Measurements from ENCODE around the gene CDKN2C. TPM values are rescaled to one million over a fixed set of nuclear protein-coding genes. Genes with fewer than 3 reads are reported as not detected.
"Not testable (repeated sequence)": the region's sequence is repeated elsewhere in the genome, so short reads cannot be mapped to it uniquely, and the experiment has no call there.

The CDKN2C gene
- total RNA-seq, 2 donors from 2014 or later: 8.1 to 21.4 TPM

DNA sequence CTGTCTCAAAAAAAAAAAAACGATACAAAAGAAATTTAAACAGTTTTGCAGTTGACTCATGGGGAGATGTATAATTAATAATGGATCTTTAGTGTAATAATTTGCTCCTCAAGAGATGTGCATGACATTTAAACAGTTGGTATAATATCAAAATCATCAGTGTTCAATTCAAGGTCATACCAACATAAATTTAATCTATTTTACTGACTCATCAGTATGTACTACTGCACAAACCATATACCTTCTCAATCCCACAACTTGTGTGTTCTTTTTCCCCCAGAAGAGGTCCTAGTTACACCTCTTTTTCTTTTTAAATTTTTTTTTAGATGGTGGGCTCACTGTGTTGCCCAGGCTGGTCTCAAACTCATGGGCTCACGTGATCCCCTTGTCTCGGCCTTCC, 23.6 kb downstream of the CDKN2C start:
- TF ChIP-seq, protein P1, sequence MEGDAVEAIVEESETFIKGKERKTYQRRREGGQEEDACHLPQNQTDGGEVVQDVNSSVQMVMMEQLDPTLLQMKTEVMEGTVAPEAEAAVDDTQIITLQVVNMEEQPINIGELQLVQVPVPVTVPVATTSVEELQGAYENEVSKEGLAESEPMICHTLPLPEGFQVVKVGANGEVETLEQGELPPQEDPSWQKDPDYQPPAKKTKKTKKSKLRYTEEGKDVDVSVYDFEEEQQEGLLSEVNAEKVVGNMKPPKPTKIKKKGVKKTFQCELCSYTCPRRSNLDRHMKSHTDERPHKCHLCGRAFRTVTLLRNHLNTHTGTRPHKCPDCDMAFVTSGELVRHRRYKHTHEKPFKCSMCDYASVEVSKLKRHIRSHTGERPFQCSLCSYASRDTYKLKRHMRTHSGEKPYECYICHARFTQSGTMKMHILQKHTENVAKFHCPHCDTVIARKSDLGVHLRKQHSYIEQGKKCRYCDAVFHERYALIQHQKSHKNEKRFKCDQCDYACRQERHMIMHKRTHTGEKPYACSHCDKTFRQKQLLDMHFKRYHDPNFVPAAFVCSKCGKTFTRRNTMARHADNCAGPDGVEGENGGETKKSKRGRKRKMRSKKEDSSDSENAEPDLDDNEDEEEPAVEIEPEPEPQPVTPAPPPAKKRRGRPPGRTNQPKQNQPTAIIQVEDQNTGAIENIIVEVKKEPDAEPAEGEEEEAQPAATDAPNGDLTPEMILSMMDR (IDR thresholded peaks at IDR 0.05): no peak
- DNase-seq: no peak
- no peaks in the 10 kb centered on the region for H3K4me1 ChIP-seq

DNA sequence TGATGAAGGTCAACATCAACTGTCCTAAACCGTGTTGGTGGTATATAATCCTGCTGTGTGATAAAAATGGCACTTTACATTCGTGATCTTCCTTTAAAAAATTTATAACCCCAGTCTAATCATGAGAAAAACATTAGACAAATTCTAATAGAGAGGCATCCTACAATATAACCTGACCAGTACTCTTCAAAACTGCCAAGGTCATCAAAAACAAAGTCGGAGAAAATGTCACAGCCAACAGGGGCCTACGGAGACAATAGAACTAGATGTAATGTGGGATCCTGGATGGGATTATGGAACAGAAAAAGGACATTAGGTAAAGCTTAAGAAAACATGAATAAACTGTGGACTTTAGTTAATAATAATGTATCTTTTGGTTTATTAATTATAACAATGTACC, 25.0 kb downstream of the CDKN2C start:
- no peaks in the 10 kb centered on the region for H3K4me1 ChIP-seq
- no peak overlapping the region for H3K9ac ChIP-seq (ENCODE audit: low read depth in 2 of 2, low read length in 2 of 2)
- intact Hi-C loops (cut with DNase I): no loop called here
- DNase-seq: no peak
- H3K36me3 ChIP-seq: no peaks in the 10 kb centered on the region
- H3K27ac ChIP-seq: no peak overlapping the region
- H3K9me3 ChIP-seq: no peaks in the 10 kb centered on the region
- no peak overlapping the region for H3K4me3 ChIP-seq
- TF ChIP-seq, protein P1 (IDR thresholded peaks at IDR 0.05): no peak
- no peaks in the 10 kb centered on the region for H3K27me3 ChIP-seq

More for the DNA sequence above, 23.6 kb downstream of the CDKN2C start:
- H3K27me3 ChIP-seq: no peaks in the 10 kb centered on the region
- H3K27ac ChIP-seq: no peak overlapping the region
- intact Hi-C loops (cut with DNase I): no loop called here
- H3K9ac ChIP-seq (ENCODE audit: low read depth in 2 of 2, low read length in 2 of 2): no peak overlapping the region
- no peaks in the 10 kb centered on the region for H3K9me3 ChIP-seq
- H3K4me3 ChIP-seq: no peak overlapping the region
- H3K36me3 ChIP-seq: no peaks in the 10 kb centered on the region

DNA sequence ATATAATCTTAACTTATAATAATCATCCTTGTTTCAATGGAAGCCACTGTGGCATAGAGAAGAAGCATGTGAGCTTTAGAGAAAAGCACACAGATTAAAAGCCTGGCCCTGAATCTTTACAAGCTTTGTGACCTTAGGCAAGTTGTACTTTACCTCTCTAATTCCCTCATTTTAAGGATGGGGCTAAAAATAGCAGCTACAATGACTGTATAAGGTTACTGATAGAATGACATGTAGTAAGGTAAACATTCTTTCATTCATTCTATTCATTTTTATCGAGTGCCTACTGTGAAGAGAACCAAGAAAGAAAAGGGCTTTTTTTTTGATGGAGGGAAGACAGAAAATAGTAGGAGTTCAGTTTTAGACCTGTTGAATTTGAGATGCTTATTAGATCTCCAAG, 25.6 kb downstream of the CDKN2C start:
- no peak for DNase-seq
- Histone ChIP-seq H3K9me3 (no peaks in the 10 kb centered on the region), H3K27me3 (no peaks in the 10 kb centered on the region), H3K27ac (no peak overlapping the region), H3K36me3 (no peaks in the 10 kb centered on the region), H3K9ac (ENCODE audit: low read depth in 2 of 2, low read length in 2 of 2) (no peak overlapping the region), H3K4me3 (no peak overlapping the region), H3K4me1 (no peaks in the 10 kb centered on the region)
- TF ChIP-seq, protein P1 (IDR thresholded peaks at IDR 0.05): no peak
- intact Hi-C loops (cut with DNase I): no loop called here

DNA sequence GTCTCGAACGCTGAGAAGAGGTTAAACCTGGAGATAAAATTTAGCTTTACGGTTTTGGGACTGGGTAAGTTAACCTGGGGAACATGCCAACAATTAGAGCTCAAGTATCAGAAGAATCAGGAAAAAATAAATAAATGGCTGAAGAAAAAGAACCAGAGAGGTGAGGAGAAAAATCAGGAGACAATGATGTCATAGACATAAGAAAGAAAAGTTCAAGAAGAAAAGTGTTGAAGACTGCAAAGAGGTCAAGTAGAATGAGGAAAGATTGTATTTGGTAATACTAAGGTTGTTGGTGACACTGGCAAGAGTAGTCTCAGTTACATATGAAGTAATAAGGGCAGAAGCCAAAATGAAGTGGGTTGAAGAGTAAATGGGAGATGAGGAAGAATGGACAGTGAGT, 26.0 kb downstream of the CDKN2C start:
- H3K9me3 ChIP-seq: no peaks in the 10 kb centered on the region
- DNase-seq: no peak
- H3K4me3 ChIP-seq: no peak overlapping the region
- no peak overlapping the region for H3K27ac ChIP-seq
- H3K27me3 ChIP-seq: no peaks in the 10 kb centered on the region
- no peak overlapping the region for H3K9ac ChIP-seq (ENCODE audit: low read depth in 2 of 2, low read length in 2 of 2)
- H3K36me3 ChIP-seq: no peaks in the 10 kb centered on the region
- TF ChIP-seq, protein P1 (IDR thresholded peaks at IDR 0.05): no peak
- intact Hi-C loops (cut with DNase I): no loop called here
- H3K4me1 ChIP-seq: no peaks in the 10 kb centered on the region

DNA sequence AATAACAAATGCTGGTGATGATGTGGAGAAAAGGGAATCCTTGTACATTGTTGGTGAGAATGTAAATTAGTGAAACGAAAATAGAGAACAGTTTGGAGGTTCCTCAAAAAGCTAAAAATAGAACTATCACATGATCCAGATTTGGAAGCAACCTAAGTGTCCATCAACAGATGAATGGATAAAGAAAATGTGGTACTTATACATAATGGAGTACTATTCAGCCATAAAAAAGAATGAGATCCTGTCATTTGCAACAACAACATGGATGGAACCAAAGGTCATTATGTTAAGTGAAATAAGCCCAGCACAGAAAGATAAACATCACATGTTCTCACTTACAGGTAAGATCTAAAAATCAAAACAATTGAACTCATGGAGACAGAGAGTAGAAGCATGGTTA, 29.3 kb downstream of the CDKN2C start:
- H3K4me1 ChIP-seq; H3K27ac ChIP-seq; H3K4me3 ChIP-seq; DNase-seq; H3K9me3 ChIP-seq; H3K27me3 ChIP-seq; H3K9ac ChIP-seq (ENCODE audit: low read depth in 2 of 2, low read length in 2 of 2); H3K36me3 ChIP-seq; intact Hi-C loops (cut with DNase I): not testable (repeated sequence)

DNA sequence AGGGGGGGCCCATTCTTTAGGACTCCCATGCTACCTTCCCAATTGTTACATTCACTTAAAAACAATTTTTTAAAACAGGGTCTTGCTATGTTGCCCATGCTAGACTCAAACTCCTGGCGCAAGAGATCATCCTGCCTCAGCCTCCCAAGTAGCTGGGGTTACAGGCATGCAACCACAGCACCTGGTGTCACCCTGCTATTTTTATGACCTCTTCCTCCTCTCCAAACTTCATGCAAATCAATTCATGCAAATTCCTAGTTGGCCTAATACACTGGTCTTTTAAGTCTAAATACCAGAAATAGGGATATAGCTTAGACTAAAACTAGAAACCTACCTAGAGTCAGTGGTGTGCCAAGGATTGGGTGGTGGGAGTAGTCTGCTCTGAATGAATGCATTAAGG, 30.1 kb downstream of the CDKN2C start:
- TF ChIP-seq, protein P1 (IDR thresholded peaks at IDR 0.05): no peak
- H3K4me3 ChIP-seq: no peak overlapping the region
- intact Hi-C loops (cut with DNase I): no loop called here

More for the DNA sequence above, 30.1 kb downstream of the CDKN2C start:
- H3K36me3 ChIP-seq: no peaks in the 10 kb centered on the region
- no peaks in the 10 kb centered on the region for H3K9me3 ChIP-seq
- H3K27ac ChIP-seq: no peak overlapping the region
- no peaks in the 10 kb centered on the region for H3K27me3 ChIP-seq
- no peaks in the 10 kb centered on the region for H3K4me1 ChIP-seq
- no peak for DNase-seq
- H3K9ac ChIP-seq (ENCODE audit: low read depth in 2 of 2, low read length in 2 of 2): no peak overlapping the region
